ENCODE results near the gene HUWE1.
"Not testable (repeated sequence)": the region's sequence is repeated elsewhere in the genome, so short reads cannot be mapped to it uniquely, and the experiment has no call there.

Gene HUWE1

DNA sequence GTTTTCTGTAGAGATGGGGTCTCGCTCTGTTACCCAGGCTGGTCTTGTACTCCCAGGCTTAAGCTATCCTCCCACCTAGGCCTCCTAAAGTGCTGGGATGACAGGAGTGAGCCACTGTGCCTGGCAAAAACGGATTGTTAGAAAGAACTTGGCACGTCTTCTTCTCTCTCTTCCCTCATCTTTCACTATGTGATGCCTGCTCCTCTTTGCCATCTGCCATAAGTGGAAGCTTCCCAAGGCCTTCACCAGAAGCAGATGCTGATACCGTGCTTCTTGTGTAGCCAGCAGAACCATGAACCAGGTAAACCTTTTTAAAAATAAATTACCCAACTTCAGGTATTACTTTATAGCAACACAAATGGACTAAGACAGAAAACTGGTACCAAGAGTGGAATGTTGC, 36.9 kb upstream of the HUWE1 start:
- Histone ChIP-seq H3K27me3 (ENCODE audit: insufficient read depth, poor library complexity, severe bottlenecking) (no peaks in the 10 kb centered on the region), H3K36me3 (ENCODE audit: low read depth) (no peaks in the 10 kb centered on the region), H3K4me3 (ENCODE audit: severe bottlenecking) (no peak overlapping the region), H3K4me1 (ENCODE audit: insufficient read depth, poor library complexity, severe bottlenecking) (peaks cover 12% of the 10 kb centered on the region), H3K27ac (ENCODE audit: poor library complexity, severe bottlenecking) (no peak overlapping the region), H3K9me3 (ENCODE audit: severe bottlenecking) (no peaks in the 10 kb centered on the region)
- no peak for DNase-seq (ENCODE audit: low spot score)
- no peak for ATAC-seq (ENCODE audit: low read depth)
- TF ChIP-seq, protein P1, sequence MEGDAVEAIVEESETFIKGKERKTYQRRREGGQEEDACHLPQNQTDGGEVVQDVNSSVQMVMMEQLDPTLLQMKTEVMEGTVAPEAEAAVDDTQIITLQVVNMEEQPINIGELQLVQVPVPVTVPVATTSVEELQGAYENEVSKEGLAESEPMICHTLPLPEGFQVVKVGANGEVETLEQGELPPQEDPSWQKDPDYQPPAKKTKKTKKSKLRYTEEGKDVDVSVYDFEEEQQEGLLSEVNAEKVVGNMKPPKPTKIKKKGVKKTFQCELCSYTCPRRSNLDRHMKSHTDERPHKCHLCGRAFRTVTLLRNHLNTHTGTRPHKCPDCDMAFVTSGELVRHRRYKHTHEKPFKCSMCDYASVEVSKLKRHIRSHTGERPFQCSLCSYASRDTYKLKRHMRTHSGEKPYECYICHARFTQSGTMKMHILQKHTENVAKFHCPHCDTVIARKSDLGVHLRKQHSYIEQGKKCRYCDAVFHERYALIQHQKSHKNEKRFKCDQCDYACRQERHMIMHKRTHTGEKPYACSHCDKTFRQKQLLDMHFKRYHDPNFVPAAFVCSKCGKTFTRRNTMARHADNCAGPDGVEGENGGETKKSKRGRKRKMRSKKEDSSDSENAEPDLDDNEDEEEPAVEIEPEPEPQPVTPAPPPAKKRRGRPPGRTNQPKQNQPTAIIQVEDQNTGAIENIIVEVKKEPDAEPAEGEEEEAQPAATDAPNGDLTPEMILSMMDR (IDR thresholded peaks at IDR 0.05; ENCODE audit: poor library complexity, severe bottlenecking) = no peak

DNA sequence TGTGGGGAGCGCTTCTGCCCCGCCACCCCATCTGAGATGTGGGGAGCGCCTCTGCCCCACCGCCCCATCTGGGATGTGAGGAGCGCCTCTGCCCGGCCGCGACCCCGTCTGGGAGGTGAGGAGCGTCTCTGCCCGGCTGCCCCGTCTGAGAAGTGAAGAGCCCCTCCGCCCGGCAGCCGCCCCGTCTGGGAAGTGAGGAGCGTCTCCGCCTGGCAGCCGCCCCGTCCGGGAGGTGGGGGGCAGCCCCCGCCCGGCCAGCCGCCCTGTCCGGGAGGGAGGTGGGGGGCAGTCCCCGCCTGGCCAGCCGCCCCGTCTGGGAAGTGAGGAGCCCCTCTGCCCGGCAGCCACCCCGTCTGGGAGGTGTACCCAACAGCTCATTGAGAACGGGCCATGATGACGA, 35.1 kb upstream of the HUWE1 start:
- H3K4me3 ChIP-seq (ENCODE audit: severe bottlenecking); DNase-seq (ENCODE audit: low spot score); H3K9me3 ChIP-seq (ENCODE audit: severe bottlenecking); H3K27ac ChIP-seq (ENCODE audit: poor library complexity, severe bottlenecking); H3K4me1 ChIP-seq (ENCODE audit: insufficient read depth, poor library complexity, severe bottlenecking); H3K27me3 ChIP-seq (ENCODE audit: insufficient read depth, poor library complexity, severe bottlenecking); ATAC-seq (ENCODE audit: low read depth); H3K36me3 ChIP-seq (ENCODE audit: low read depth): not testable (repeated sequence)

DNA sequence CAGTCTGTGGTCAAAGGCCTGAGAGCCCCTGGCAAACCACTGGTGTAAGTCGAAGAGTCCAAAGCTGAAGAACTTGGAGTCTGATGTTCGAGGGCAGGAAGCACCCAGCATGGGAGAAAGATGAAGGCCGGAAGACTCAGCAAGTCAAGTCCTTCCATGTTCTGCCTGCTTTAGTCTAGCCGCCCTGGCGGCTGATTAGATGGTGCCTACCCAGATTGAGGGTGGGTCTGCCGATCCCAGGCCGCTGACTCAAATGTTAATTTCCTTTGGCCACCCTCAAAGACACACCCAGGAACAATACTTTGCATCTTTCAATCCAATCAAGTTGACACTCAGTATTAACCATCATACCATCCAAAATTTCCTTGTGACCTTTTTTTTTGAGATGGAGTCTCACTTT, 33.1 kb upstream of the HUWE1 start:
- H3K4me1 ChIP-seq (ENCODE audit: insufficient read depth, poor library complexity, severe bottlenecking) = peaks cover 11% of the 10 kb centered on the region
- not testable (repeated sequence) for H3K27ac ChIP-seq (ENCODE audit: poor library complexity, severe bottlenecking); H3K4me3 ChIP-seq (ENCODE audit: severe bottlenecking); DNase-seq (ENCODE audit: low spot score); H3K9me3 ChIP-seq (ENCODE audit: severe bottlenecking); H3K36me3 ChIP-seq (ENCODE audit: low read depth); ATAC-seq (ENCODE audit: low read depth); H3K27me3 ChIP-seq (ENCODE audit: insufficient read depth, poor library complexity, severe bottlenecking)

DNA sequence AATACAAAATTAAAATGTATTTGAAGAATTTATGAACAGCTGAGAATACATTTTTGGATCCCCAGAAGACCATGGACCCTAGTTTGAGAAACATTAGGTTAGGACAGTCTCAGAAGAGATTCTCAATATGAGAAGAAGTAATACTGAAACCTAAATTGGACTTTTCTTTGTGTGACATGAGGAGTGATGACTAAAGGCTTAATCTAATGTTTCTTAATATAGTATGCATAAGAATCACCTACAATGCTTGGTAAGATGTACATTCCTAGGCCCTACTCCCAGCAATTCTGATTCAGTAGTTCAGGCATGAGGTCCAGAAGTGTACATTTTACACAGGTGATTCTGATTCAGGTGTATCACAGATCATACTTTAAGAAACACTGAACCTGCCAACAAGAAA, 31.6 kb upstream of the HUWE1 start:
- TF ChIP-seq, protein P1 (IDR thresholded peaks at IDR 0.05; ENCODE audit: poor library complexity, severe bottlenecking) = no peak
- Histone ChIP-seq H3K36me3 (ENCODE audit: low read depth) (no peaks in the 10 kb centered on the region), H3K9me3 (ENCODE audit: severe bottlenecking) (no peaks in the 10 kb centered on the region), H3K4me3 (ENCODE audit: severe bottlenecking) (no peak overlapping the region), H3K27me3 (ENCODE audit: insufficient read depth, poor library complexity, severe bottlenecking) (no peaks in the 10 kb centered on the region), H3K27ac (ENCODE audit: poor library complexity, severe bottlenecking) (no peak overlapping the region), H3K4me1 (ENCODE audit: insufficient read depth, poor library complexity, severe bottlenecking) (peaks cover 12% of the 10 kb centered on the region)
- no peak for DNase-seq (ENCODE audit: low spot score)
- ATAC-seq (ENCODE audit: low read depth) = 0 out of 3 replicates have a peak, but pooled peaks have one; percentile 29

DNA sequence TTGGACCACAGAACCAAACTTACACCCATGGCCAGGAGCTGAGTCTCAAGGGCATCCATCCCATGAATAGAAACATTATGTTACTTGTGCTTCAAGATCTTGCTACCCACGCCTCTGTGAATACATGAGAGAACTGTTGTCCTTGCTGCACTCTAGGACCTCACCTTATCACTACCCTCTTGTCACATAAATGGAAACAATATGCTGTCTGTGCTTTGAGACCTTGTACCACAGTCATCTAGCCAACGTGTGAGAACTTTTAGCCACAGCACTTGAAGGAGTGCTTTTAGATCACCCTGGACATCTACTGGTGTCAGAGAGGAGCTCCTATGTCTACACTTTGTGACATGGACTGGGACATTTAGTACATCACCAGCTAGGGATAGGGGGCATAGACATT, 30.7 kb upstream of the HUWE1 start:
- Histone ChIP-seq H3K27me3 (ENCODE audit: insufficient read depth, poor library complexity, severe bottlenecking) (no peaks in the 10 kb centered on the region), H3K36me3 (ENCODE audit: low read depth) (no peaks in the 10 kb centered on the region), H3K27ac (ENCODE audit: poor library complexity, severe bottlenecking) (peak overlapping the region; percentile 38), H3K4me1 (ENCODE audit: insufficient read depth, poor library complexity, severe bottlenecking) (peaks cover 12% of the 10 kb centered on the region), H3K9me3 (ENCODE audit: severe bottlenecking) (no peaks in the 10 kb centered on the region), H3K4me3 (ENCODE audit: severe bottlenecking) (no peak overlapping the region)
- ATAC-seq (ENCODE audit: low read depth) (no peak), DNase-seq (ENCODE audit: low spot score) (no peak)
- TF ChIP-seq, protein P1 (IDR thresholded peaks at IDR 0.05; ENCODE audit: poor library complexity, severe bottlenecking) = no peak

DNA sequence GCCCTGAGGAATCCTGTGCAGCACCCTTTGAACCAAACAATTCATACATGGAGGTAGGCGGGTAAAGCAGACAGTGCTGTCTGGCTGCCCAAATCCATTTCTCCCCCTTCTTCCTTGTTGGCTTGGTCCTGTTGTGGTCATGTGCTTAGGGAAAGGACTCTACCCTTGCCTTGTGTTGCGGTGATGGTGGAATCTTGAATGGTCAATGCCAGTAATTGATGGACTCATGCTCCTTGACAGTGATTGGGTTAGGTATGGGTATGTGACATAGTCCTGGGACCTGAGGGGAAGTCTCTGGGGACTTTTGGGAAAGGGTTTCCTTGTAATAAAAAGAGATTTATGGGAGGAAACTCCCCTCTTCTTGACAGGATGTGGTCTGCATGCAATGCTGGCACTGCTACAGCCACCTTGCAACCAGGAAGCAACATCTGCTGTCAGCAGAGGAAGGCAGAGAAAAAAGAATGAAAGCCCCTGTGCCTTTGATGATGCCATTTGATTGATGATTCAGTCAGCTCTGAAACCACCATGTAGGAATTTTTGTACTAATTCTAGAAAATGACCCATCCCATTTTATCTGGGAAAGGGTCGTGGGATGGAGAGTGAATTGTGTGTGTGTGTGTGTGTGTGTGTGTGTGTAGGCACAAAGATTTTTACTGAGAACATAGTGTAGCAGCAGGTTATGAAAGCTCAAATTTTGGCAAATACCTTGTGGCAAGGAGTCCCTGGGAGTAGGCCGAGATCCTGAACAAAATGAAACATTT, 30.0 kb upstream of the HUWE1 start:
- Histone ChIP-seq H3K27ac (ENCODE audit: poor library complexity, severe bottlenecking) (peak overlapping the region; percentile 38), H3K4me1 (ENCODE audit: insufficient read depth, poor library complexity, severe bottlenecking) (peaks cover 12% of the 10 kb centered on the region), H3K9me3 (ENCODE audit: severe bottlenecking) (no peaks in the 10 kb centered on the region), H3K27me3 (ENCODE audit: insufficient read depth, poor library complexity, severe bottlenecking) (no peaks in the 10 kb centered on the region), H3K4me3 (ENCODE audit: severe bottlenecking) (no peak overlapping the region), H3K36me3 (ENCODE audit: low read depth) (no peaks in the 10 kb centered on the region)
- ATAC-seq (ENCODE audit: low read depth) = peak; percentile 33; the same call in 1 of the 3 replicates
- no peak for DNase-seq (ENCODE audit: low spot score)
- TF ChIP-seq, protein P1 (IDR thresholded peaks at IDR 0.05; ENCODE audit: poor library complexity, severe bottlenecking) = no peak
